WI38 (cell line): Measurements from ENCODE around the gene SFMBT2.

Experiments
- H3K4me3 ChIP-seq: 2 replicates; pipeline ENCODE4 v1.5.1; 2011; ENCODE audit warnings: low read depth, mild to moderate bottlenecking, control low read depth, low read length
- TF ChIP-seq, protein P1 (sequence below): IDR thresholded peaks from 2 replicates; pipeline ENCODE4 v1.5.1; 2012; ENCODE audit warnings: low read depth, mild to moderate bottlenecking, control low read depth, low read length

SFMBT2 gene

DNA sequence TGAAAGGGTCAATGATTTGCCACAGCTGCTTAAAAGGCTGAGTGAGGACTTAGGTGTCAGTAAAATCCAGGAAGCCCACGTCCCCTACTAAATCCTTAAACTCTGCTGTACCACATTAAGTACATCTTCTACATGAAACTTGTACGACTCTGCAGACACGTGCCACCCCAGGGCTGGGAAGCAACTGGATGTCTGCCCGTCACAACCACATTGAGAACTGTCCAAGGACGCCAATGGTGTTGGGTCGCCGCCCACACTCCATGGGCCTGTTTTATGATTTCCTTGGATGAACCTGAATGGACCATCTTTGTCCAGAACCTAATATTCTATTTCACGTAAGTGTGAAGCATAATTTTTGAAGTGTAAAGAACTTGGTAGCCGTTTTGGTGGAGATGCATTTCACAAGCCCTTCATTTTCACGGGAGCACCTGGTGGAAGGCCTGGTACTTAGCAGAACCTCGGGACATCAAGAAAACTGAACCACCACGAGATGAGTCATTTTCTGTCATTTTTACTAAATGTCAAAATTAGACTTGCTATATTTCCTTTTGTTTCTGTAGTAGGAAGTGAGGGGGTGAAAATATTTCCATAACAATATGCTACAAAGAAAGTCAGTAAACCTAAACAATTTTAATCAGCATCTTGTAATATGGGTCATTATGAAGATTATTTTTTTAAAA lies 134.9 kb downstream of the SFMBT2 start:
- TF ChIP-seq, protein P1, sequence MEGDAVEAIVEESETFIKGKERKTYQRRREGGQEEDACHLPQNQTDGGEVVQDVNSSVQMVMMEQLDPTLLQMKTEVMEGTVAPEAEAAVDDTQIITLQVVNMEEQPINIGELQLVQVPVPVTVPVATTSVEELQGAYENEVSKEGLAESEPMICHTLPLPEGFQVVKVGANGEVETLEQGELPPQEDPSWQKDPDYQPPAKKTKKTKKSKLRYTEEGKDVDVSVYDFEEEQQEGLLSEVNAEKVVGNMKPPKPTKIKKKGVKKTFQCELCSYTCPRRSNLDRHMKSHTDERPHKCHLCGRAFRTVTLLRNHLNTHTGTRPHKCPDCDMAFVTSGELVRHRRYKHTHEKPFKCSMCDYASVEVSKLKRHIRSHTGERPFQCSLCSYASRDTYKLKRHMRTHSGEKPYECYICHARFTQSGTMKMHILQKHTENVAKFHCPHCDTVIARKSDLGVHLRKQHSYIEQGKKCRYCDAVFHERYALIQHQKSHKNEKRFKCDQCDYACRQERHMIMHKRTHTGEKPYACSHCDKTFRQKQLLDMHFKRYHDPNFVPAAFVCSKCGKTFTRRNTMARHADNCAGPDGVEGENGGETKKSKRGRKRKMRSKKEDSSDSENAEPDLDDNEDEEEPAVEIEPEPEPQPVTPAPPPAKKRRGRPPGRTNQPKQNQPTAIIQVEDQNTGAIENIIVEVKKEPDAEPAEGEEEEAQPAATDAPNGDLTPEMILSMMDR = no peak
- H3K4me3 ChIP-seq = no peak overlapping the region

DNA sequence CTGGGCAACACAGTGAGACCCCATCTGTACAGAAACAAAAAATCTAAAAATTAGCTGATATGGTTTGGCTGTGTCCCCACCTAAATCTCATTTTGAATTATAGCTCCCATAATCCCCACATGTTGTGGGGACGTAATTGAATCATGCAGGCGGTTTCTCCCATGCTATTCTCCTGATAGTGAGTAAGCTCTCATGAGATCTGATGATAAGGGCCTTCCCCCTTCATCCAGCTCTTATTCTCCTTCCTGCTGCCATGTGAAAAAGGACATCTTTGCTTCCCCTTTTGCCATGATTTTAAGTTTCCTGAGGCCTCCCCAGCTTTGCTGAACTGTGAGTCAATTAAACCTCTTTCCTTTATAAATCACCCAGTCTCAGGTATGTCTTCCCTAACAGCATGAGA lies 136.5 kb downstream of the SFMBT2 start:
- TF ChIP-seq, protein P1 = no peak
- no peak overlapping the region for H3K4me3 ChIP-seq

DNA sequence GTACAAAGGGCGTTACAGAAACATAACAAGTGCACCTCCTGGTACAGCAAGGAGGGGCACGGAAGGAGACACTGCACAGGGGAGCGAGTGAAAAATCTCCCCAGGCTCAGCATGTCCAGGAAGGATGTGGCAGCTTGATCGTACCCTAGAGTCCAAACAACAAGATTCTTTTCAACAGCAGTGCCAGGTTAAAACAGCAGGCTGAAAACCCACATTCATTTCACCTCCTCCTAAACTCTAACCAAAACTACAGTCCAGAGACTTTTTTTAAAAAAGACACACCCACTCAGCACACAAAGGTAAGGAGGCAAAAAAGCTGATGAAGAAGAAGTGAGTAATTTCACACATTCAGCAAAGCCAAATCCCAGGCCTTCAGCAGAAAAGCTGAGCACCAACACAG lies 138.8 kb downstream of the SFMBT2 start:
- no peak overlapping the region for H3K4me3 ChIP-seq
- TF ChIP-seq, protein P1 = no peak

DNA sequence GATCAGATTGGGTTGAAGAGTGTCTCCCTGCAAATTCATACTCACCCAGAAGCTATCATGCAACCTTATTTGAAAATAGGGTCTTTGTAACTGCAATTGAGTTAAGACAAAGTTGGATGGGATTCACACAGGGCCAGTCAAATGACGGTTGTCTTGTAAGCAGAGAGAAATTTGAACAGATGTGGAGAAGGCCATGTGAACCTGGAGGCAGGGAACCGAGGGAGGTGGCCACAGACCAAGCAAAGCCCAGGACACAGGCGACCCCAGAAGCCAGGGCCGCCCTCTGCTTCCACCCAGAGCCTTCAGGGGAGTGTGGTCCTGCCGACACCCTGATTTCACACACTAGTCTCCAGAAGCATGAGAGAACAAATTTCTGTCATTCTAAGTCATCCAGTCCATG lies 140.8 kb downstream of the SFMBT2 start:
- TF ChIP-seq, protein P1 = no peak
- no peak overlapping the region for H3K4me3 ChIP-seq

DNA sequence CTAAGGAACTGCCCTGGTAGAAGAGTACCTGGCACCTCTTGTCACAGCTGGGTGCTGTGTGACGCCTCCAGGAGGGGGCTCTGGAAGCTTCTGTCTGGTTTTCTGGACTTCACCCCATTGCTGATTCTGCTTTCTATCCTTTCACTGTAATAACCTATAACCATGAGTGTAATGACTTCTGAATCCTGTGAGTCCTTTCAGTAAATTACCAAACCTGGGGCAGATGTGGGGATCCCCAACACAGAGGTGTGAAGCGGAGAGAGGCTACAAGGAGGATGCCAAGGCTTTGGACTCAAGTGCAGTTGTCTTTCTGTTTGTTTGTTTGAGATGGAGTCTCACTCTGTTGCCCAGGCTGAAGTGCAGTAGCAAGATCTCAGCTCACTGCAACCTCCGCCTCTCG lies 143.7 kb downstream of the SFMBT2 start:
- H3K4me3 ChIP-seq = no peak overlapping the region
- TF ChIP-seq, protein P1 = no peak

DNA sequence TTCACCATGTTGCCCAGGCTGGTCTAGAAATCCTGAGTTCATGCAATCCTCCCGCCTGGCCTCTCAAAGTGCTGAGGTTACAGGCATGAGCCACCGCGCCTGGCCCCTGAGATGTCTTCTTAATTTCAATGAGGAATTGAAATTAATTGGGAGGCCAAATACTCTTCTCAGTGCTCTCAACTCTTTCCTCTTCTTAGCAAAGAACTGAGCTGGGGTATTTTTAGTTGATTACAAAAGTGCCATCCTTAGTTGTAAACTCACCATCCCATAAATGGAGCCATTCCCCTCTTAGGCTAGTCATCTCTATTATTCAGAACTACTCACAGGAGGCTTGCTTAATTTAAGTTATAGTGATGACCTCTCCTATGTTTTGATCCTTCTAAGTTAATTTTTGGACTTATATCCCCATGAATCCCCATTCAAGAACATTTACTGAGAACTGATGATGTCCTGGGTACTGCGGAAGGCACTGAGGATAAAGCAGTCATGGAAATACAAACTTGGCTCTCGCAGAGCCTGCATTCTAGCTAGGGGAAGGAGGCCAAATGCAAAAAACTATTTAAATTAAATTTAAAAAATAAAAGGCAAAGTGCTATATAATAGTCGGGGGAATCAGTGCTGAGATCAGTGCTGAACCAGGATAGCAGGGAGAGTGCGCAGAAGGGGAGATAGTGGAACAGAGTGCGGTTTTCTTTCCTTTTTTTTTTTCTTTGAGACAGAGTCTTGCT lies 145.3 kb downstream of the SFMBT2 start:
- TF ChIP-seq, protein P1 = no peak
- no peak overlapping the region for H3K4me3 ChIP-seq

DNA sequence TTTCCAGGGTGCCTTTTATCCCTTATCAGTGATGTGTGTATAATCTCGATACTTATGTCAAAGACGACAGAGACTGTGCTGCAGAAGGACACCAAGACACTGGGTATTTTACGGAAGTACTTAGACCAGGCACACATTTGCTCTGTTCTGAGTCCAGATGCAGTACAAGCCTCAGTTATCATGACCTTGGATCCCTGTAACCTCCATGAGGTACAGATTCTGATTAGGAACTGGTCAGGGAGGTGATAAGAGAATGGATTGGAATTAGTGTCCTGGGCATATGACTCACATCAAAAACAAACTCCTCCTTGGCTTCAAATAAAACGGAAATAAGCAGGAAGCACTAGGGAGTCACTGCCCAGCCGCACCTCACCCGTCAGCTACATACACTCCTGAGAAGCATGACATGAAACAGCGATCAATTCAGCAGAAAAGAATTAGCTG lies 146.5 kb downstream of the SFMBT2 start:
- H3K4me3 ChIP-seq = no peak overlapping the region
- TF ChIP-seq, protein P1 = no peak
